DOHH2 (cell line): ENCODE results near the gene VWA5A.

Experiments
- H3F3A ChIP-seq: fragments of 200-600 bp; sonication (generic), shearing (Covaris generic); 2 replicates; pipeline ENCODE4 v1.6.0; 2016; ENCODE audit warnings: antibody characterized with exemption, mild to moderate bottlenecking; ENCODE audit not compliant: control insufficient read depth, insufficient read depth
- H3K27ac ChIP-seq: fragments of 200-600 bp; sonication (generic); 2 replicates; pipeline ENCODE4 v1.5.1; 2014; ENCODE audit warnings: low read depth, mild to moderate bottlenecking, low read length, moderate library complexity
- H3K27me3 ChIP-seq: fragments of 200-600 bp; sonication (generic); 2 replicates; pipeline ENCODE4 v1.6.1; 2014; ENCODE audit warnings: mild to moderate bottlenecking, low read length, mixed read lengths; ENCODE audit not compliant: control insufficient read depth
- H3K36me3 ChIP-seq: fragments of 200-600 bp; sonication (generic); 2 replicates; pipeline ENCODE4 v1.6.1; 2014; ENCODE audit warnings: mild to moderate bottlenecking, low read length, moderate library complexity, mixed read lengths; ENCODE audit not compliant: control insufficient read depth
- H3K4me1 ChIP-seq: fragments of 200-600 bp; sonication (generic); 2 replicates; pipeline ENCODE4 v1.6.1; 2014; ENCODE audit warnings: mild to moderate bottlenecking, low read length, mixed read lengths; ENCODE audit not compliant: control insufficient read depth
- H3K4me2 ChIP-seq: fragments of 200-600 bp; sonication (generic); 2 replicates; pipeline ENCODE4 v1.6.0; 2014; ENCODE audit warnings: mild to moderate bottlenecking, low read length, moderate library complexity
- H3K4me3 ChIP-seq: fragments of 200-600 bp; sonication (generic); 2 replicates; pipeline ENCODE4 v1.5.1; 2014; ENCODE audit warnings: mild to moderate bottlenecking, low read length, mixed read lengths
- H3K79me2 ChIP-seq: fragments of 200-600 bp; sonication (generic); 2 replicates; pipeline ENCODE4 v1.6.1; 2014; ENCODE audit warnings: mild to moderate bottlenecking, low read length, mixed read lengths; ENCODE audit not compliant: control insufficient read depth
- H3K9me2 ChIP-seq: fragments of 200-600 bp; sonication (generic); replicated peaks from 2 replicates; pipeline ENCODE4 v1.6.1; 2014; ENCODE audit warnings: mild to moderate bottlenecking, low read length, mixed read lengths; ENCODE audit not compliant: control insufficient read depth
- H3K9me3 ChIP-seq: fragments of 200-600 bp; sonication (generic); 2 replicates; pipeline ENCODE4 v1.6.1; 2014; ENCODE audit warnings: antibody characterized with exemption, low read length, mixed read lengths; ENCODE audit not compliant: control insufficient read depth, insufficient read depth
- H4K20me1 ChIP-seq: fragments of 200-600 bp; sonication (generic); 2 replicates; pipeline ENCODE4 v1.6.0; 2014; ENCODE audit warnings: low read depth, mild to moderate bottlenecking, antibody characterized with exemption, low read length, moderate library complexity; ENCODE audit not compliant: control insufficient read depth, insufficient read depth
- CTCF ChIP-seq: fragments of 200-600 bp; sonication (generic); IDR thresholded peaks from one replicate; pipeline ENCODE4 v1.5.1; 2014; ENCODE audit warnings: antibody characterized with exemption, mild to moderate bottlenecking, low read depth, low read length; ENCODE audit not compliant: poor library complexity, severe bottlenecking
- EZH2phosphoT487 ChIP-seq: fragments of 200-600 bp; sonication (generic); IDR thresholded peaks from 2 replicates; pipeline ENCODE4 v1.6.1; 2017; ENCODE audit warnings: borderline replicate concordance, mild to moderate bottlenecking, antibody characterized with exemption, low read length, moderate library complexity, mixed read lengths

Gene VWA5A

GRCh38 chr11:124143034-124143433, 27.8 kb downstream of the VWA5A start:
- Histone ChIP-seq H3K27me3 (no peaks in the 10 kb centered on the region), H3K4me3 (no peak overlapping the region), H3K79me2 (no peaks in the 10 kb centered on the region), H3K9me3 (no peaks in the 10 kb centered on the region), H3F3A (no peaks in the 10 kb centered on the region), H3K27ac (no peak overlapping the region), H3K9me2 (no peaks in the 10 kb centered on the region), H3K4me1 (no peaks in the 10 kb centered on the region), H3K36me3 (no peaks in the 10 kb centered on the region), H4K20me1 (no peaks in the 10 kb centered on the region), H3K4me2 (no peak overlapping the region)
- TF ChIP-seq EZH2phosphoT487, result no peak
- no peak for TF ChIP-seq CTCF

- Histone ChIP-seq H3K79me2 (no peaks in the 10 kb centered on the region), H3K4me2 (no peak overlapping the region), H3K36me3 (no peaks in the 10 kb centered on the region), H3K9me2 (no peaks in the 10 kb centered on the region), H3K9me3 (no peaks in the 10 kb centered on the region), H3K4me1 (no peaks in the 10 kb centered on the region), H3K4me3 (no peak overlapping the region), H3K27me3 (no peaks in the 10 kb centered on the region), H4K20me1 (no peaks in the 10 kb centered on the region), H3K27ac (no peak overlapping the region), H3F3A (no peaks in the 10 kb centered on the region)
- no peak for TF ChIP-seq EZH2phosphoT487
- no peak for TF ChIP-seq CTCF
These were observed 32.7 kb downstream of the VWA5A start for GRCh38 chr11:124147951-124148350.

- no peaks in the 10 kb centered on the region for H3K36me3 ChIP-seq
These were observed 35.4 kb downstream of the VWA5A start for GRCh38 chr11:124150684-124151083.

More at GRCh38 chr11:124150684-124151083, 35.4 kb downstream of the VWA5A start:
- Histone ChIP-seq H3K4me2 (no peak overlapping the region), H3K27me3 (no peaks in the 10 kb centered on the region), H3K27ac (no peak overlapping the region), H3F3A (no peaks in the 10 kb centered on the region), H3K4me3 (no peak overlapping the region), H3K9me3 (no peaks in the 10 kb centered on the region), H3K79me2 (no peaks in the 10 kb centered on the region), H4K20me1 (no peaks in the 10 kb centered on the region), H3K4me1 (no peaks in the 10 kb centered on the region), H3K9me2 (no peaks in the 10 kb centered on the region)
- TF ChIP-seq CTCF, result no peak
- TF ChIP-seq EZH2phosphoT487, result no peak
